GM21390 (cell line): ENCODE results near the gene PCDHGA1.
A peak's percentile ranks its signal among the peaks of the same experiment; 100 is the strongest.
"Not testable (repeated sequence)": the region's sequence is repeated elsewhere in the genome, so short reads cannot be mapped to it uniquely, and the experiment has no call there.

Source experiments
- ATAC-seq: cut with Tn5 transposase; IDR thresholded peaks from one replicate; pipeline ENCODE4 v1.9.1; 2021; ENCODE audit not compliant: unreplicated experiment

The PCDHGA1 gene

GRCh38 chr5:141346017-141346416 is 15.7 kb downstream of the PCDHGA1 start:
- not testable (repeated sequence) for ATAC-seq

GRCh38 chr5:141349917-141350619 is 19.8 kb downstream of the PCDHGA1 start, which contains the start of gene PCDHGB1:
PCDHGB1 (plus strand) TSS chr5:141350099; CDS start chr5:141350261, 162 bp downstream.
- ATAC-seq = peak; percentile 71

- ATAC-seq = no peak
Observed at GRCh38 chr5:141351591-141351990, 21.3 kb downstream of the PCDHGA1 start.

- no peak for ATAC-seq
Observed at GRCh38 chr5:141354900-141355469, 24.7 kb downstream of the PCDHGA1 start, which contains the start of gene PCDHGA4. PCDHGA4 (plus strand) TSS chr5:141355021; CDS start chr5:141355108, 87 bp downstream.

- no peak for ATAC-seq
Observed at GRCh38 chr5:141355641-141356040, 25.3 kb downstream of the PCDHGA1 start.

GRCh38 chr5:141356133-141356532 is 25.8 kb downstream of the PCDHGA1 start:
- no peak for ATAC-seq

GRCh38 chr5:141356950-141357349 is 26.6 kb downstream of the PCDHGA1 start:
- no peak for ATAC-seq

- no peak for ATAC-seq
Observed at GRCh38 chr5:141359790-141360426, 29.6 kb downstream of the PCDHGA1 start, which contains the start of gene PCDHGB2. PCDHGB2 (plus strand) TSS chr5:141359994; CDS start chr5:141360136, 142 bp downstream.

- no peak for ATAC-seq
Observed at GRCh38 chr5:141360685-141361084, 30.4 kb downstream of the PCDHGA1 start.

GRCh38 chr5:141362719-141363118 is 32.4 kb downstream of the PCDHGA1 start:
- ATAC-seq = no peak

- no peak for ATAC-seq
Observed at GRCh38 chr5:141363952-141364660, 33.8 kb downstream of the PCDHGA1 start, which contains the start of gene PCDHGA5. PCDHGA5 (plus strand) TSS chr5:141364162; CDS start chr5:141364331, 169 bp downstream.

GRCh38 chr5:141366016-141366896 is 35.9 kb downstream of the PCDHGA1 start:
- no peak for ATAC-seq

- ATAC-seq = peak; percentile 95
Observed at GRCh38 chr5:141369994-141370848, 39.9 kb downstream of the PCDHGA1 start, which contains the start of gene PCDHGB3. PCDHGB3 (plus strand) TSS chr5:141370242; CDS start chr5:141370395, 153 bp downstream.

GRCh38 chr5:141371572-141372475 is 41.5 kb downstream of the PCDHGA1 start:
- no peak for ATAC-seq

GRCh38 chr5:141373673-141374317 is 43.5 kb downstream of the PCDHGA1 start, which contains the start of gene PCDHGA6:
PCDHGA6 (plus strand) TSS chr5:141373891; CDS start chr5:141374084, 193 bp downstream.
- no peak for ATAC-seq

- ATAC-seq = no peak
Observed at GRCh38 chr5:141374627-141375026, 44.3 kb downstream of the PCDHGA1 start.

- not testable (repeated sequence) for ATAC-seq
Observed at GRCh38 chr5:141375444-141376155, 45.3 kb downstream of the PCDHGA1 start.
